ENCODE data around the gene PIP5K1C. TPM values are rescaled to one million over a fixed set of nuclear protein-coding genes. Genes with fewer than 3 reads are reported as not detected.

PIP5K1C gene
- total and polyA plus RNA-seq, 9 of the 15 experiments (the other 6 are each of a cell fraction or from before 2014, with no cell fraction given), result 0.38 to 22.1 (median 4.1) TPM

GRCh38 chr19:3614858-3615505 is 85.3 kb downstream of the PIP5K1C start:
- Histone ChIP-seq H3K4me3 (no peak overlapping the region), H4K20me1 (replicated peaks; ENCODE audit: control insufficient read depth, insufficient read depth, low read length) (no peaks in the 10 kb centered on the region), H3K9me3 (replicated peaks; ENCODE audit: control insufficient read depth, insufficient read depth, low read depth, low read length) (no peaks in the 10 kb centered on the region; the same call in 1 of the 2 replicates), H3K9ac (ENCODE audit: insufficient read depth in 1 of 2, low read depth in 2 of 2, low read length in 2 of 2) (peak overlapping the region in 1 of 2 experiments; percentile 43; a peak in 1 of 4 replicates), H3K79me2 (ENCODE audit: control insufficient read depth, insufficient read depth, low read length) (peaks cover 6% of the 10 kb centered on the region; the same call in 2 of the 3 replicates), H3K9me1 (ENCODE audit: control insufficient read depth, insufficient read depth, low read length) (no peaks in the 10 kb centered on the region), H3K4me1 (replicated peaks in 1 of 2; ENCODE audit: control insufficient read depth in 2 of 2, insufficient read depth in 2 of 2, low read length in 2 of 2) (peaks cover 9 to 89% of the 10 kb centered on the region in 2 experiments), H3K27ac (ENCODE audit: extremely low read depth, low read depth, low read length) (no peak overlapping the region), H3K36me3 (ENCODE audit: control insufficient read depth, insufficient read depth, low read length) (peaks cover 79% of the 10 kb centered on the region), H3K27me3 (ENCODE audit: control insufficient read depth in 2 of 2, insufficient read depth in 2 of 2, low read length in 2 of 2) (no peaks in the 10 kb centered on the region), H3K4me2 (ENCODE audit: insufficient read depth, low read length) (no peak overlapping the region), H2AFZ (ENCODE audit: low read depth, low read length) (no peak overlapping the region)
- no peak for DNase-seq (ENCODE audit: extremely low read depth in 1 of 4, low spot score in 3 of 4)
- CTCF ChIA-PET (ENCODE audit: low intra/inter-chr PET ratio), result no interaction called here
- BruUV-seq (replicated peaks), result no TSS peak
- no peak for ATAC-seq
- WGBS (ENCODE audit: insufficient coverage, low coverage, missing lambda C conversion rate), result 90% methylated on average over 9 of the region's 18 CpGs
- FAIRE-seq, result no peak
- intact Hi-C loops (cut with micrococcal nuclease), result no loop called here
- in situ Hi-C loops (cut with MboI), result no loop called here
- POLR2A ChIA-PET, result interaction anchor here (0.6 to 1.0 kb wide), 3 partner anchors 12 to 120 kb away, joined by 3 to 4 read pairs (median 3); no protein-coding TSS in a partner anchor
- TF ChIP-seq SRSF7 (optimal IDR thresholded peaks at IDR 0.05; ENCODE audit: low read depth, low read length), result no peak
- no peak for TF ChIP-seq BDP1 (IDR thresholded peaks at IDR 0.05; ENCODE audit: insufficient read depth, insufficient read length)
- TF ChIP-seq ZFP36 (IDR thresholded peaks at IDR 0.05; ENCODE audit: low read depth, low read length, partially characterized antibody), result peak; percentile 56
